AG04450 (cell line): ENCODE data around the gene CDX1. TPM values are rescaled to one million over a fixed set of nuclear protein-coding genes. Genes with fewer than 3 reads are reported as not detected.

Experiments used
- CTCF ChIA-PET: fragments of 300-600, 350-600 bp; formaldehyde crosslinking; extraction: SDS; loops from one replicate; lab custom pipeline; 2022; ENCODE audit warnings: antibody characterized with exemption, inconsistent platforms; lab: Charles Lee
- POLR2A ChIA-PET: fragments of 350-600 bp; formaldehyde crosslinking; extraction: SDS; loops from one replicate; lab custom pipeline; 2021; ENCODE audit warnings: antibody characterized with exemption, inconsistent platforms; lab: Yijun Ruan, JAX
- DNase-seq: peaks from one replicate; pipeline ENCODE4 v3.0.0-alpha.2; 2011; ENCODE audit warnings: low read depth, low spot score
- H3K27ac ChIP-seq: one replicate; pipeline ENCODE4 v1.5.1; 2012; ENCODE audit warnings: low read depth, low read length, control low read depth
- H3K27me3 ChIP-seq: one replicate; pipeline ENCODE4 v1.6.0; 2012; ENCODE audit warnings: low read length; ENCODE audit not compliant: control insufficient read depth, insufficient read depth
- H3K4me3 ChIP-seq: 2 replicates; pipeline ENCODE4 v1.5.1; 2011; ENCODE audit warnings: mild to moderate bottlenecking, low read depth, low read length, control low read depth
- H3K9me3 ChIP-seq: 2 replicates; pipeline ENCODE4 v1.5.1; 2012; ENCODE audit warnings: low read length; ENCODE audit not compliant: control insufficient read depth, insufficient read depth
- polyA plus RNA-seq: library from polyadenylated mRNA; depleted of rRNA; stranded (reverse); fragments of >200 nt; gene quantifications from 2 replicates; pipeline ENCODE4 v1.2.3, GENCODE V29; 2011
- TF ChIP-seq, protein P1 (sequence below): IDR thresholded peaks from 2 replicates; pipeline ENCODE4 v1.5.1; 2011; ENCODE audit warnings: low read depth, low read length, control low read depth, inconsistent platforms

The CDX1 gene
- polyA plus RNA-seq, 1 experiment, result 0.30 TPM

DNA sequence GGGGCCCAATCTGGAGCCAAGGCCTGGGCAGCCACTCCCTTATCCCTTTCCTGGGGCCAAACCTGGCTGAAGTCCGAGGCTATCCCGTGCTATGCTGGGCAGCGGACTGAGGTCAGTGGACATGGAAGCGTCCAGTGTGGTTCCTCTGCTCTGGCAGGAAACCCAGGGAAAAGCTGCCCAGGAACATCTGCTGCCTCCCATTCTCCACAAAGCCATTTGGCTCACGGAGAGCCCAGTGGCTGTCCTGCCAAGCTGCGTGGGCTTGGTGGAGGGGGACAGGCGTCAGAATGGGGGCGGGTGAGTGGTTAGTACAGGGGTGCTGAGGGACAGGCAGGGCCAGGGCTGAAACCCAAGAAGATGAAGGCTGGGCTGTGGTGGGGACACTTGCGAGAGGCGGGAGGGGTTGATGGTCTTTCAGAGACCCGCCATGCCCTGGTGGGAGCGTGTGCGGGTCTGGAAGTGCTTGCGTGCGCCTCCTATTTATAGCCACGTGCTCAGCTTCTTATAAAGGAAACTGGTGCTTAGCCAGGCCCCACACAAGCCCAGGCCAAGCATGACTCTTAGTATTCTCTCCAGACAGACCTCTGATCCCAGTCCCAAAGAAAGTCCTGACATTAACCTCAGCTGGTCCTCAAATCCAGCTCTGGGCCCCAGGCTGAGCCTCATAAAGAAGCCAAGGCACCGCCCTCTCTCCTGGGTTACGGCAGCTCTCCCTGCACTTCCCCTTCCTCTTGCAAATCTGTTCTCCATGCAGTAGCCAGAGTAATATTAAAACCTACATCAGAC lies 13.9 kb downstream of the CDX1 start:
- no peak for DNase-seq
- Histone ChIP-seq H3K27me3 (peaks cover 28% of the 10 kb centered on the region), H3K4me3 (no peak overlapping the region), H3K9me3 (no peaks in the 10 kb centered on the region; the same call in 1 of the 2 replicates), H3K27ac (peak overlapping the region; percentile 11)
- POLR2A ChIA-PET, result interaction anchor here (0.6 to 1.0 kb wide), 3 partner anchors 41 to 164 kb away, joined by 3 to 4 read pairs (median 3); no protein-coding TSS in a partner anchor
- CTCF ChIA-PET, result interaction anchor here (1.8 kb wide), 1 partner anchor 18 kb away, joined by 5 read pairs; no protein-coding TSS in a partner anchor
- TF ChIP-seq, protein P1, sequence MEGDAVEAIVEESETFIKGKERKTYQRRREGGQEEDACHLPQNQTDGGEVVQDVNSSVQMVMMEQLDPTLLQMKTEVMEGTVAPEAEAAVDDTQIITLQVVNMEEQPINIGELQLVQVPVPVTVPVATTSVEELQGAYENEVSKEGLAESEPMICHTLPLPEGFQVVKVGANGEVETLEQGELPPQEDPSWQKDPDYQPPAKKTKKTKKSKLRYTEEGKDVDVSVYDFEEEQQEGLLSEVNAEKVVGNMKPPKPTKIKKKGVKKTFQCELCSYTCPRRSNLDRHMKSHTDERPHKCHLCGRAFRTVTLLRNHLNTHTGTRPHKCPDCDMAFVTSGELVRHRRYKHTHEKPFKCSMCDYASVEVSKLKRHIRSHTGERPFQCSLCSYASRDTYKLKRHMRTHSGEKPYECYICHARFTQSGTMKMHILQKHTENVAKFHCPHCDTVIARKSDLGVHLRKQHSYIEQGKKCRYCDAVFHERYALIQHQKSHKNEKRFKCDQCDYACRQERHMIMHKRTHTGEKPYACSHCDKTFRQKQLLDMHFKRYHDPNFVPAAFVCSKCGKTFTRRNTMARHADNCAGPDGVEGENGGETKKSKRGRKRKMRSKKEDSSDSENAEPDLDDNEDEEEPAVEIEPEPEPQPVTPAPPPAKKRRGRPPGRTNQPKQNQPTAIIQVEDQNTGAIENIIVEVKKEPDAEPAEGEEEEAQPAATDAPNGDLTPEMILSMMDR, result no peak

DNA sequence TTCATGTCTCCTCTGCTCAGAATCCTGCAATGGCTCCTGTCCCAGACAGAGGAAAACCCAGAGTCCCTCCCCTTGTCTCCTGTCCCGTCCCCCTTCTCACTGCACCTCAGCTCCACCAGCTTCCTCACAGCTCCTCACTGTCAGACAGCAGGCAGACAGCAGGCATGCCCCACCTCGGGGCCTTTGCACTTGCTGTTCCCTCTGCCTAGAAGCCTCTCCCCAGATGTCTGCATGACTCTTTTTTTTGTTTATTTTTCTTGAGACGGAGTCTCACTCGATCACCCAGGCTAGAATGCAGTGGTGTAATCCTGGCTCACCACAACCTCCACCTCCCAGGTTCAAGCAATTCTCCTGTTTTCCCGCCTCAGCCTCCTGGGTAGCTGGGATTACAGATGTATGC lies 14.4 kb downstream of the CDX1 start:
- Histone ChIP-seq H3K4me3 (no peak overlapping the region), H3K27ac (peak overlapping the region; percentile 11), H3K9me3 (no peaks in the 10 kb centered on the region; the same call in 1 of the 2 replicates), H3K27me3 (peaks cover 28% of the 10 kb centered on the region)
- TF ChIP-seq, protein P1, result no peak
- ChIA-PET POLR2A (interaction anchor here (0.6 to 1.0 kb wide), 4 partner anchors 22 to 165 kb away, joined by 3 to 4 read pairs (median 3); no protein-coding TSS in a partner anchor), CTCF (interaction anchor here (1.8 kb wide), 1 partner anchor 19 kb away, joined by 5 read pairs; no protein-coding TSS in a partner anchor)
- DNase-seq, result peak; percentile 53

DNA sequence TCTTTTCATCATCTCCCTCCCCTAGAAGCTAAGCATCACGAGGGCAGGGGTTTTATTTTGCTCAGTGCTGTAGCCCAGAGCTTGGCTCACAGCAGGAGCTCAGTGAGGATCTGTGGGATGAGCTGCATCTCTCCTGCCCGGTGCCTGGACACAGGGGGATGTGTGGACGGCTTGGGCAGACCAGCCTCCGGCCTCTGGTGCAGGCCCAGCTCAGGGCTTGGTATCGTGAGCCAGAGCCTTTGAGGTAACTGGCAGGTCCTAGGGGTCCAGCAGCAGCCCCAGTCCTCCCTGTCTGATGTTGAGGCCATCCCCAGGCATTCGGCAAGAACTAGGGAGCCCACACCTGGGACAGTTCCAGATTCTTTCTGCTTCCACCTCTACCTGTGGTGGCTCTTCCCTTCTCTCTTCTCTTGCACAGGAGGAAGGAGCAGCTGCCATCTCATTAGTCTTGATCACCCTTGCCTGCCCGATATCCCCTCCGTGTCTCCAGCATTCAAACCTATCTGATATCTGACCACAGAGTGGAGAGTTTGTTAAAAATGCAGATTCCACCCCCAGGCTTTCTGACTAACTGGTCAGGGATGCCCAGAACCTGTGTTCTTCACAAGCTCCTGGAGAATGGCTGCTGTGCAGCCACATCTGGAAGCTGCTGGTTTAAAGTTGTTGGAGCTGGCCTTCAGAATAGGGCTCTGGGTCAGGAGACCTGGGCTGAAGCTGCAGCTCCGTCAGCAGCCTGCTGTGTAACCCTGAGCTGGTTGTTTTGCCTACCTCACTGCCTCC lies 15.4 kb downstream of the CDX1 start:
- TF ChIP-seq, protein P1, result no peak
- Histone ChIP-seq H3K4me3 (no peak overlapping the region), H3K27me3 (peaks cover 33% of the 10 kb centered on the region), H3K9me3 (no peaks in the 10 kb centered on the region; the same call in 1 of the 2 replicates), H3K27ac (no peak overlapping the region)
- DNase-seq, result no peak
- CTCF ChIA-PET, result interaction anchor here (1.8 kb wide), 1 partner anchor 20 kb away, joined by 5 read pairs; no protein-coding TSS in a partner anchor
- POLR2A ChIA-PET, result interaction anchor here (0.6 kb wide), 1 partner anchor 21 kb away, joined by 3 read pairs; no protein-coding TSS in a partner anchor

DNA sequence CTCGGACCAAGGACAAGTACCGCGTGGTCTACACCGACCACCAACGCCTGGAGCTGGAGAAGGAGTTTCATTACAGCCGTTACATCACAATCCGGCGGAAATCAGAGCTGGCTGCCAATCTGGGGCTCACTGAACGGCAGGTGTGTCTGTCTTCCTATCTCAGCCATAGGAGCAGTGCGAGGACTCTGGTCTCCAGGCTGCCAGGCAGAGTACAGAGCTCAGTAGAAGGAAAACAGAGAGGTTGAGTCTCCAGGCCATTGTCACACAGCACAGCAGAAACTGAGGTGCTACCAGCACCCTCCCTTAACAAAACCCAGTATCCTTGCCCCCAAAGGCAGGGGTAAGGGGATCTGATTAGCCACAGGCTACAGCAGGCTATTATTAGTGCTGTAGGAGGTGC lies 16.2 kb downstream of the CDX1 start:
- DNase-seq, result no peak
- POLR2A ChIA-PET, result no interaction called here
- Histone ChIP-seq H3K9me3 (no peaks in the 10 kb centered on the region; the same call in 1 of the 2 replicates), H3K4me3 (no peak overlapping the region), H3K27me3 (peaks cover 38% of the 10 kb centered on the region), H3K27ac (no peak overlapping the region)
- TF ChIP-seq, protein P1, result no peak
- CTCF ChIA-PET, result no interaction called here
